ENCODE measurements around the gene SETD2. TPM values are rescaled to one million over a fixed set of nuclear protein-coding genes. Genes with fewer than 3 reads are reported as not detected.

Gene SETD2
- total and polyA plus RNA-seq, 9 of the 15 experiments (the other 6 are each of a cell fraction or from before 2014, with no cell fraction given), result 8.2 to 44.0 (median 33.6) TPM

- no peaks in the 10 kb centered on the region for H3K9me3 ChIP-seq (replicated peaks; ENCODE audit: control insufficient read depth, insufficient read depth, low read depth, low read length)
- no peaks in the 10 kb centered on the region for H3K27me3 ChIP-seq (ENCODE audit: control insufficient read depth in 2 of 2, insufficient read depth in 2 of 2, low read length in 2 of 2)
- no peak overlapping the region for H3K4me3 ChIP-seq
- H3K36me3 ChIP-seq (ENCODE audit: control insufficient read depth, insufficient read depth, low read length), result peaks cover 65% of the 10 kb centered on the region
- no TSS peak for BruUV-seq (replicated peaks)
- FAIRE-seq, result peak; percentile 93
- ChIA-PET CTCF (ENCODE audit: low intra/inter-chr PET ratio) (no interaction called here), POLR2A (interaction anchor here (1.1 to 6.2 kb wide), 2 partner anchors 14 to 19 kb away, joined by 3 to 55 read pairs; no protein-coding TSS in a partner anchor)
- DNase-seq (ENCODE audit: extremely low read depth in 1 of 4, low spot score in 3 of 4), result peak in 2 of 4 experiments; percentile 73 to 83
- peaks cover 97% of the 10 kb centered on the region for H3K79me2 ChIP-seq (ENCODE audit: control insufficient read depth, insufficient read depth, low read length)
- peaks cover 56% of the 10 kb centered on the region for H4K20me1 ChIP-seq (replicated peaks; ENCODE audit: control insufficient read depth, insufficient read depth, low read length)
- peaks cover 45 to 54% of the 10 kb centered on the region in 2 experiments for H3K4me1 ChIP-seq (replicated peaks in 1 of 2; ENCODE audit: control insufficient read depth in 2 of 2, insufficient read depth in 2 of 2, low read length in 2 of 2)
- whole genome bisulfite sequencing (ENCODE audit: insufficient coverage, low coverage, missing lambda C conversion rate), result 0% methylated on average over 1 of the region's 1 CpG
- intact Hi-C loops (cut with micrococcal nuclease), result no loop called here
- ATAC-seq, result peak; percentile 38
- H3K9me1 ChIP-seq (ENCODE audit: control insufficient read depth, insufficient read depth, low read length), result peaks cover 37% of the 10 kb centered on the region
- in situ Hi-C loops (cut with MboI), result no loop called here
- H3K4me2 ChIP-seq (ENCODE audit: insufficient read depth, low read length), result peak overlapping the region; percentile 47
- peak overlapping the region; percentile 8; the same call in 1 of the 3 replicates for H3K27ac ChIP-seq (ENCODE audit: extremely low read depth, low read depth, low read length)
- H2AFZ ChIP-seq (ENCODE audit: low read depth, low read length), result no peak overlapping the region
- peak overlapping the region in 1 of 2 experiments; percentile 53; a peak in 1 of 4 replicates for H3K9ac ChIP-seq (ENCODE audit: insufficient read depth in 1 of 2, low read depth in 2 of 2, low read length in 2 of 2)
- TF ChIP-seq KLF16 (IDR thresholded peaks at IDR 0.05) (peak; percentile 48; the same call in 1 of the 2 replicates), STAT5A (IDR thresholded peaks at IDR 0.05; ENCODE audit: borderline replicate concordance, low read length) (peak; percentile 34; the same call in 1 of the 2 replicates), TAL1 (IDR thresholded peaks at IDR 0.05) (peak; percentile 74), HDAC1 (IDR thresholded peaks at IDR 0.05) (0 out of 4 replicates have a peak, but pooled peaks of 1 of the 2 experiments have one; percentile 31), TGIF2 (CRISPR knock-in tag; IDR thresholded peaks at IDR 0.05) (no peak), ZNF354B (CRISPR knock-in tag; IDR thresholded peaks at IDR 0.05) (no peak), RB1 (IDR thresholded peaks at IDR 0.05; ENCODE audit: low read depth) (0 out of 2 replicates have a peak, but pooled peaks have one; percentile 11), BRF1 (IDR thresholded peaks at IDR 0.05; ENCODE audit: borderline replicate concordance, extremely low read depth, insufficient read length) (no peak), ZFP36 (IDR thresholded peaks at IDR 0.05; ENCODE audit: low read depth, low read length, partially characterized antibody) (peak; percentile 6), CXXC5 (CRISPR knock-in tag; IDR thresholded peaks at IDR 0.05) (0 out of 2 replicates have a peak, but pooled peaks have one; percentile 24), REST (IDR thresholded peaks at IDR 0.05; ENCODE audit: borderline replicate concordance) (peak; percentile 41; the same call in 1 of the 2 replicates), REST (CRISPR knock-in tag; IDR thresholded peaks at IDR 0.05; ENCODE audit: low read depth) (no peak), TCF7 (IDR thresholded peaks at IDR 0.05; ENCODE audit: borderline replicate concordance) (no peak), POLR2G (IDR thresholded peaks at IDR 0.05; ENCODE audit: low read depth, low read length) (no peak), SMAD4 (CRISPR knock-in tag; conservative IDR thresholded peaks at IDR 0.05) (no peak; the same call in 1 of the 2 replicates), EP300 (IDR thresholded peaks at IDR 0.05; ENCODE audit: low read length) (peak; percentile 63; the same call in 1 of the 2 replicates)
These were observed 192.2 kb downstream of the SETD2 start for GRCh38 chr3:46971742-46972141.
